Ovary (tissue), 9 donors: Measurements from ENCODE around the gene IFNB1. TPM values are rescaled to one million over a fixed set of nuclear protein-coding genes. Genes with fewer than 3 reads are reported as not detected.

Source experiments
- DNase-seq, 5 donors: peaks; one replicate each; pipeline ENCODE4 v3.0.0-alpha.2; 2019 to 2020
- H3K27ac ChIP-seq, 2 donors: fragments of 200-600 bp; one replicate each; pipeline versions ENCODE4 v1.5.1 to v1.8.0; 2019 to 2022
- H3K27me3 ChIP-seq: fragments of 200-600 bp; one replicate; pipeline ENCODE4 v1.8.0; 2022
- H3K36me3 ChIP-seq: fragments of 200-600 bp; sonication (generic); one replicate; pipeline ENCODE4 v1.5.1; 2019
- H3K4me1 ChIP-seq: one replicate; pipeline ENCODE4 v1.8.1; 2013; ENCODE audit warnings: mild to moderate bottlenecking, moderate library complexity; ENCODE audit not compliant: insufficient read depth
- H3K4me3 ChIP-seq: fragments of 200-600 bp; sonication (generic); one replicate; pipeline ENCODE4 v1.5.1; 2017
- H3K9me3 ChIP-seq, 2 donors: fragments of 200-600 bp in 1 of 2; sonication (generic) in 1 of 2; one replicate each; pipeline versions ENCODE4 v1.5.1 to v1.8.1; 2013 to 2019; ENCODE audit warnings: mild to moderate bottlenecking in 1 of 2, moderate library complexity in 1 of 2
- CTCF ChIP-seq, 3 donors: fragments of 450-650 bp in 2 of 3; fragments of 200-600 bp in 1 of 3; IDR thresholded peaks; one replicate each; pipeline versions ENCODE4 v1.5.1 to v1.8.0; 2016 to 2022; ENCODE audit warnings: antibody characterized with exemption in 3 of 3, mild to moderate bottlenecking in 1 of 3
- EP300 ChIP-seq: sonication (generic); formaldehyde crosslinking; IDR thresholded peaks from one replicate; pipeline ENCODE4 v1.6.1; 2017; ENCODE audit warnings: antibody characterized with exemption
- POLR2A ChIP-seq: fragments of 450-650 bp; IDR thresholded peaks from one replicate; pipeline ENCODE4 v1.6.1; 2017; ENCODE audit warnings: antibody characterized with exemption, mild to moderate bottlenecking, moderate library complexity
- WGBS, 3 donors: extraction: QIAGEN DNeasy Blood & Tissue Kit in 1 of 3; methylation state at CpG; one replicate each; pipeline versions ENCODE4 v1.1.5 to v1.1.7; 2013 to 2017; 5-methylcytosine and 5-hydroxymethylcytosine counted together
- intact Hi-C, 4 donors: fragments of 100-400 bp; cut with DNase I; formaldehyde crosslinking; loops; one replicate each; pipeline versions ENCODE4 v1.11.0 to v1.15.1; 2022 to 2023
- polyA plus RNA-seq, 2 donors: library from polyadenylated mRNA; stranded (reverse); fragments of 200-250 nt in 1 of 2; fragments of 350-450 nt in 1 of 2; fragmentation: Illumina TruSeq in 1 of 2; extraction: RNeasy Lipid Tissue Mini Kit (QIAGEN cat#74804) in 1 of 2; gene quantifications; one replicate each; pipeline ENCODE4 v1.2.3, GENCODE V29; 2013 to 2014
- total RNA-seq, 7 donors: library from RNA; depleted of rRNA in 2 of 7; stranded (reverse); fragments of >200 nt in 2 of 7; fragmentation: NEBNext Ultra II Directional in 3 of 7; extraction: Animal tissue kit (Norgen Biotek cat#: 25700) in 3 of 7; gene quantifications; one replicate each; pipeline versions ENCODE4 v1.1.0 to v1.2.4, GENCODE V29; 2016 to 2023
- donor health status: DM: no; HTN: no; CAD: no; lungs with moderate emphysema.
- donor health status: DM: no; HTN: no; CAD: no.
- donor health status: Bipolar disorder and iron deficiency.
- donor health status: DM: yes; HTN: yes; CAD: no.
- donor health status: DM: no; HTN: no; CAD: no.
- donor health status: DM: yes; HTN: yes; CAD: no.

Gene IFNB1
- total and polyA plus RNA-seq, 9 donors = not detected

GRCh38 chr9:21097817-21098216 lies 20.1 kb upstream of the IFNB1 start:
- intact Hi-C loops = no loop called here

GRCh38 chr9:21096901-21097255 lies 19.1 kb upstream of the IFNB1 start:
- no peaks in the 10 kb centered on the region for H3K4me1 ChIP-seq
- no peaks in the 10 kb centered on the region for H3K36me3 ChIP-seq
- H3K9me3 ChIP-seq = no peaks in the 10 kb centered on the region
- peak overlapping the region in 1 of 2 donors; percentile 45 for H3K27ac ChIP-seq
- intact Hi-C loops = no loop called here
- H3K4me3 ChIP-seq = no peak overlapping the region
- DNase-seq = no peak
- H3K27me3 ChIP-seq = no peaks in the 10 kb centered on the region
- 33 to 40% (median 34%) methylated on average over 2 of the region's 2 CpGs for WGBS, 3 donors
- TF ChIP-seq CTCF (IDR thresholded peaks at IDR 0.05) (no peak), EP300 (no peak)

More at GRCh38 chr9:21097817-21098216, 20.1 kb upstream of the IFNB1 start:
- no peak for DNase-seq
- no peaks in the 10 kb centered on the region for H3K27me3 ChIP-seq
- H3K9me3 ChIP-seq = no peaks in the 10 kb centered on the region
- H3K4me1 ChIP-seq = no peaks in the 10 kb centered on the region
- no peak overlapping the region for H3K27ac ChIP-seq
- no peaks in the 10 kb centered on the region for H3K36me3 ChIP-seq
- 91 to 94% (median 92%) methylated on average over 2 of the region's 2 CpGs for WGBS, 3 donors
- TF ChIP-seq POLR2A (no peak), CTCF (IDR thresholded peaks at IDR 0.05) (no peak), EP300 (no peak)
- H3K4me3 ChIP-seq = no peak overlapping the region

- TF ChIP-seq POLR2A (no peak), CTCF (IDR thresholded peaks at IDR 0.05) (no peak), EP300 (no peak)
- WGBS, 3 donors = 15 to 29% (median 21%) methylated on average over 6 of the region's 6 CpGs
These were observed 18.6 kb upstream of the IFNB1 start for GRCh38 chr9:21096172-21096900.

DNA sequence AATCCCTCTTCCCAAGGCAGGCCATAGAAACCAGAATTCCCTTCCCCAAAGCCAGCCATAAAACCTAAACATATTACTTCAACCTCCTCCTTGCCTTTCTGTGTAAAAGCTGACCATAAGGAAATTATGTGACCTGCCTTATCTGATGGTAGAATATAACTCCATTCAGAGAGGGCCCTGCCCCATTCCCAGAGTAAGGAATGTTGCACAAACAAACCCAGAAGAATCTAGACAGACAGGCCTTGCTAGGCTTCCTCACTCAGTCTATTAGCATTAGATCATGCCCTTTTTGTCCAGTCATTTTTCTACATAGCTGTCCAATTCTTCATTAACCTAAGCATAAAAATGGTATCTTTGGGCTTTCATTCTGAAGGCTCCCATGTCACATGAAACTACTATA lies 17.8 kb upstream of the IFNB1 start:
- Histone ChIP-seq H3K9me3 (no peaks in the 10 kb centered on the region), H3K4me1 (no peaks in the 10 kb centered on the region), H3K4me3 (no peak overlapping the region), H3K27ac (no peak overlapping the region), H3K36me3 (no peaks in the 10 kb centered on the region), H3K27me3 (no peaks in the 10 kb centered on the region)
- DNase-seq = no peak
- intact Hi-C loops = no loop called here
- TF ChIP-seq CTCF (IDR thresholded peaks at IDR 0.05) = no peak
- no peak for TF ChIP-seq POLR2A
- no peak for TF ChIP-seq EP300

More at GRCh38 chr9:21096172-21096900, 18.6 kb upstream of the IFNB1 start:
- Histone ChIP-seq H3K4me1 (no peaks in the 10 kb centered on the region), H3K27ac (peak overlapping the region in 1 of 2 donors; percentile 45), H3K9me3 (no peaks in the 10 kb centered on the region), H3K27me3 (no peaks in the 10 kb centered on the region), H3K4me3 (peak overlapping the region; percentile 1), H3K36me3 (no peaks in the 10 kb centered on the region)
- DNase-seq = peak in 1 of 5 donors; percentile 11
- intact Hi-C loops = no loop called here
